ENCODE data around the gene FANCE.

Gene FANCE

DNA sequence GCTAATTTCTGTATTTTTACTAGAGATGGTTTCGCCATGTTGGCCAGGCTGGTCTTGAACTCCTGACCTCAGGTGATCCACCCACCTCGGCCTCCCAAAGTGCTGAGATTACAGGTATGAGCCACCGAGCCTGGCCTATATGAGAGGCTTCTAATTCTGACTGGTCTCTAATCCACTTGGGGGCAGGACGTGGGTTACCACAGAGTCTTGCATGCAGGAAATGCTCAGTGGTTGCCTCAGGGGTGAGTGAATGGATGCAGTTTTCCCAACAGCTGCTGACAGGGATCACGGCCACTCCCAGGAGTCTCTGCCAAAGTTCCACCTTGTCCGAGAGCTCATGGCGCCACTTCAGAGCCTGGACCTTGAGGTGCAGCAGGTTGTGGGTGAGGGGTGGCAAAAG, 6.4 kb upstream of the FANCE start:
- H3K9me3 ChIP-seq (ENCODE audit: control insufficient read depth in 2 of 2, low read length in 2 of 2) = no peaks in the 10 kb centered on the region
- H3K27ac ChIP-seq (ENCODE audit: low read length) = no peak overlapping the region
- H3K4me1 ChIP-seq (ENCODE audit: control insufficient read depth, insufficient read depth, low read length) = no peaks in the 10 kb centered on the region
- H3K36me3 ChIP-seq (ENCODE audit: control insufficient read depth in 2 of 2, insufficient read depth in 2 of 2, low read length in 2 of 2) = no peaks in the 10 kb centered on the region
- H3K9ac ChIP-seq (ENCODE audit: low read length in 2 of 2) = no peak overlapping the region
- no peak overlapping the region for H3K4me3 ChIP-seq (ENCODE audit: low read length in 2 of 2)
- no peaks in the 10 kb centered on the region for H3K27me3 ChIP-seq (ENCODE audit: control insufficient read depth in 1 of 2, insufficient read depth in 2 of 2, low read length in 2 of 2)

DNA sequence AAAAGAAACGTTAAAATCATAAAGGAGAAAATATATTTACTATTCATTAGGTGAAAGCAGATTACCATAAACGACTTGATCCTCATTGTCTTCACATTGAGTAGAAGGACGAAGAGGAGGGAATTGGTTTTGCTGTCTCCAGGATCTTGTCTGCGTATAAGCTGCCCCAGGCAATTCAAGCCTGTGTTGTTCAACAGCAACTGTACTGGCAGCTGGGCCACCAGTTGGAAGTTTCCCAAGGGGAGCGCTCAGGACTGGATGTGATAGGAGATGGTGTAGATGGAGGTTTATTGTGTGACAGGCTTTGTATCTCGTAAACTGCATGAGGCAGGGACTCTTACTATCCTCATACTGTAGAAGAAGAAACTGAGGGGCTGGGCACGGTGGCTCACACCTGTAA, 3.9 kb upstream of the FANCE start:
- Histone ChIP-seq H3K4me1 (ENCODE audit: control insufficient read depth, insufficient read depth, low read length) (peaks cover 10% of the 10 kb centered on the region), H3K9ac (ENCODE audit: low read length in 2 of 2) (no peak overlapping the region), H3K27me3 (ENCODE audit: control insufficient read depth in 1 of 2, insufficient read depth in 2 of 2, low read length in 2 of 2) (no peaks in the 10 kb centered on the region), H3K4me3 (ENCODE audit: low read length in 2 of 2) (no peak overlapping the region), H3K27ac (ENCODE audit: low read length) (no peak overlapping the region), H3K36me3 (ENCODE audit: control insufficient read depth in 2 of 2, insufficient read depth in 2 of 2, low read length in 2 of 2) (no peaks in the 10 kb centered on the region), H3K9me3 (ENCODE audit: control insufficient read depth in 2 of 2, low read length in 2 of 2) (no peaks in the 10 kb centered on the region)

DNA sequence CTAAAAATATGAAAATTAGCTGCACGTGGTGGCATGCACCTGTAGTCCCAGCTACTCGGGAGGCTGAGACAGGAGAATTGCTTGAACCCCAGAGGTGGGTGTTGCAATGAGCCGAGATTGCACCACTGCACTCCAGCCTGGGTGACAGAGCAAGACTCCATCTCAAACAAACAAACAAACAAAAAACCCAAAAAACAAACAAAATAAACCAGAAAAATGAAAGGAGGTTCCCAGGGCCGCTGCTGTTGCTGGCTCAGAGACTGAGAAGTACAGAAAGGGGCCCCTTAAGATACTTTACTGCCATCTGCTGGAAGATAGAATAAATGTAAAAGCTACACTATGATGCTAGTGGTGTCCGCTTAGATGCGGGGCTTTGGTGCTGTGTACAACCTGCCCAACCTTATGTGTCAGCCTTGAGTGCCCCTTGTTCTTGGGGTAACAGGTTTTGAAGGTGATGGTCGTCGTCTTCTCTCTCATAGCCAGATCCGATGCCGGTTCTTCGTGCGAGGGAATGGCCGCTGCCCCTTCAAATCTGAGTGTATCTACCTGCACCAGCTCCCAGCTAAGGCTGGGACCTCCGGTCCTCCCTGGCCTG, 2.8 kb upstream of the FANCE start:
- no peaks in the 10 kb centered on the region for H3K36me3 ChIP-seq (ENCODE audit: control insufficient read depth in 2 of 2, insufficient read depth in 2 of 2, low read length in 2 of 2)
- H3K27ac ChIP-seq (ENCODE audit: low read length) = no peak overlapping the region

DNA sequence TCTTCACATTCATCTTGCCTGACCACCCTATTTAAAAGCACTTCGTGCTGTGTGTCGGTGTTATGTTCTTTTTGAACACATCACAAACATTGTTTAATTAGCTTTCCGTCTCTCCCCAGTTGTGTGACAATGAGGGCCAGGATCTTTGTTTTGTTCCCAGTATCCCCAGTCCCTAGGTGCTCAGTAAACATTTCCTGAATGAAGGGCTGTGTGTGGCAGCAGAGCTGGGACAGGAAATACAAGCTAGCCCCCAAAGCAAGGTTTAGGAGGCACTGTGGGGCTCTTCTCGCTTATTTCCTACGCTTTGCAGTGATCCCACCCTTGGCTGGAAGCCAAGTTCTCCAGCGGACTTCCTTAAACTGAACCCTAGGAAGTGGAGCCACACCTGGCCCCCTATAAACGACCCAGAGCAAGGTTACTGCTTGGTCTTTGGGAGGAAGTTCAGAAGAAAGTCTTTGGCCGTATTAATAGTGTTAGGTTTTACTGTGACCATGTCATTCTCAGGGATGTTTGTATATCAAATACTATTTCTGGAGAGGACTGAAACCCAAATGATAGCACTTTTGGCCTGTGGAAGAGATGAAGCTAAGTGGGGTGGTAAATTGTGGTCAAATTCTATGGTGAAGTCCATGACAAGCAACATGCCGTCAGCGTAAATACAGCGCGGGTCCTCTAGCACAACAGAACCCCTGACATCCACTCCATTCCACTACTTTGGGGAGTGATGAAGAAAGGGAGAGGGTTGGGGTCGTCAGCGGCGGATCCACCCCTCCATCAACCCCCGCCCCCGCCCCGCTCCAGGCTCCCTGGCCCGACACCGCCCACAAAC, 570 bp upstream of the FANCE start:
- Histone ChIP-seq H3K4me1 (ENCODE audit: control insufficient read depth, insufficient read depth, low read length) (peaks cover 13% of the 10 kb centered on the region), H3K27me3 (ENCODE audit: control insufficient read depth in 1 of 2, insufficient read depth in 2 of 2, low read length in 2 of 2) (no peaks in the 10 kb centered on the region), H3K4me3 (ENCODE audit: low read length in 2 of 2) (peak overlapping the region; percentile 10 to 76), H3K9ac (ENCODE audit: low read length in 2 of 2) (peak overlapping the region in 1 of 2 donors; percentile 36), H3K27ac (ENCODE audit: low read length) (peak overlapping the region; percentile 37), H3K9me3 (ENCODE audit: control insufficient read depth in 2 of 2, low read length in 2 of 2) (no peaks in the 10 kb centered on the region), H3K36me3 (ENCODE audit: control insufficient read depth in 2 of 2, insufficient read depth in 2 of 2, low read length in 2 of 2) (no peaks in the 10 kb centered on the region)

More for the DNA sequence above, 2.8 kb upstream of the FANCE start:
- Histone ChIP-seq H3K9ac (ENCODE audit: low read length in 2 of 2) (no peak overlapping the region), H3K27me3 (ENCODE audit: control insufficient read depth in 1 of 2, insufficient read depth in 2 of 2, low read length in 2 of 2) (no peaks in the 10 kb centered on the region), H3K9me3 (ENCODE audit: control insufficient read depth in 2 of 2, low read length in 2 of 2) (no peaks in the 10 kb centered on the region), H3K4me1 (ENCODE audit: control insufficient read depth, insufficient read depth, low read length) (peaks cover 13% of the 10 kb centered on the region), H3K4me3 (ENCODE audit: low read length in 2 of 2) (no peak overlapping the region)

DNA sequence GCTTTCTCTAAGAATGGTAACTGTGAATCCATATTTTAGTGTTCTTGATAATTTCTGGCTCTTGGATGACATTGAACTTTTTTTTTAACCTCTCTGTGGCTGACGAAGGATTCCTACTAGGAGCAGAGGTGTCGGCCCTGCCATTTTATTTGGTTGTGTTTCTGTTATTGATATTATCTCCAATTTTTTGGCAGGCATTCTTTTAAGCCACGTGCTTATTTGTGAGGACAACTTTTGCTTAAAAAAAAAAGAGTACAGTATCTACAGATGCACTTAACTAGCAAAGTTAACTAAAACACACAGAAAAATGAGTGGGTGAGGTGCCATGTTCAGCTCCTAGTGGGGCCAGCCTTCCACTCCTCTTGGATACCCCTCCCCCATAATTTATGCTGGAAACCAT, 1.1 kb downstream of the FANCE start:
- H3K4me3 ChIP-seq (ENCODE audit: low read length in 2 of 2) = peak overlapping the region; percentile 67 to 76
- no peaks in the 10 kb centered on the region for H3K9me3 ChIP-seq (ENCODE audit: control insufficient read depth in 2 of 2, low read length in 2 of 2)
- no peaks in the 10 kb centered on the region for H3K27me3 ChIP-seq (ENCODE audit: control insufficient read depth in 1 of 2, insufficient read depth in 2 of 2, low read length in 2 of 2)
- H3K4me1 ChIP-seq (ENCODE audit: control insufficient read depth, insufficient read depth, low read length) = peaks cover 13% of the 10 kb centered on the region
- H3K36me3 ChIP-seq (ENCODE audit: control insufficient read depth in 2 of 2, insufficient read depth in 2 of 2, low read length in 2 of 2) = peaks cover 2 to 4% of the 10 kb centered on the region in 2 donors
- H3K9ac ChIP-seq (ENCODE audit: low read length in 2 of 2) = peak overlapping the region; percentile 41 to 43
- H3K27ac ChIP-seq (ENCODE audit: low read length) = no peak overlapping the region

DNA sequence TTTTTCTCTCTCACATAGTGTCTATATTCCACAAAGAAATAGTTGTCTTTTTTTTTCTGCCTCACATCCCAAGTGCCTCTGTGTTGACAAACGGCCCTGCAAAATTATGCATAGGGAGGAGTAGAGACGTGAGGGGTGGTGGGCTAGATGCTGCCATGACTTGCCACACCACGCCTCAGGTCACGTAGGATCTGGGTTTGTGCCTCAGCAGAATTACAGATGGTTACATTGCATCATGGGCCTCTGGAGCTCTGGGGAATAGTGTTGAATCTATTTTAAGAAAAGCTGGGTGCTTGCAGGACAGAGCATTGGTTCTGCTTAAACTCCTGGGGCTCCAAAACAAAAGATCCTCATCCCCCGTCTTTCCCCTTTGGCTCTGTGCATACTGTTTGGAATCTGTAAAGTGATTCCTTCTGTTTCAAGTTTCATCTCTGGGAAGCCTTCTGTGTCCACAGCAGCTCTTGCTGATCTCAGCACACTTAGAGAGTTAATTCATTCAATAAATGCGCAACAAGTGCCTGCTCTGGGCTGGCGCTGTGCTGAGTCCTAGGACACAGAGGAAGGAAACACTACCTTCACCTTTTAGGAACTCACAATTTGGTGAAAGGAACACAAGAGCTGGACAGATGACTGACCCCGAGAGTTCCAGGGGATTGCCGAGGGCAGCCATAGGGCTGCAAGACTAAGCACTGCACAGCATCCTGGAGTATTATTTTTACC, 2.4 kb downstream of the FANCE start:
- Histone ChIP-seq H3K4me3 (ENCODE audit: low read length in 2 of 2) (no peak overlapping the region), H3K36me3 (ENCODE audit: control insufficient read depth in 2 of 2, insufficient read depth in 2 of 2, low read length in 2 of 2) (peaks cover 4 to 5% of the 10 kb centered on the region in 2 donors), H3K9me3 (ENCODE audit: control insufficient read depth in 2 of 2, low read length in 2 of 2) (no peaks in the 10 kb centered on the region), H3K27me3 (ENCODE audit: control insufficient read depth in 1 of 2, insufficient read depth in 2 of 2, low read length in 2 of 2) (no peaks in the 10 kb centered on the region), H3K9ac (ENCODE audit: low read length in 2 of 2) (no peak overlapping the region), H3K4me1 (ENCODE audit: control insufficient read depth, insufficient read depth, low read length) (peaks cover 13% of the 10 kb centered on the region), H3K27ac (ENCODE audit: low read length) (no peak overlapping the region)

DNA sequence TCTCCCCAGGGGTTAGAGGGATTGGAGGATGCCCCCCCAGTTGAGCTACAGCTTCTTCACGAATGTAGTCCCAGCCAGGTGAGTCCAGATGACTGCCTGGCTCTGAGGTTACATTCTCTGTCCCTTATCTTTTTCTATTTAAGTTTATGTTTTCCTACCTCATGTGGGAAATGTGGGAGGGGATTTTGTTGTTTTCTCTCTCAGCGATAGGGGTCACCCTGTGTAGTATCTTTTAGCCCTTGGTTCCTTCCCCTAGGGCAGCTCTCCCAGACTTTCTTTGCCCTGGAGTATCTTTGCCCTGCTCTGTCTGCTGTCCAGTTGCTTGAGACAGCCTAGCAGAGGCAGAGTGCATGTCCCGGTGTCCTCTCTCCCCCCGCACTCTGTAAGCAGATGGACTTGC, 5.8 kb downstream of the FANCE start:
- Histone ChIP-seq H3K36me3 (ENCODE audit: control insufficient read depth in 2 of 2, insufficient read depth in 2 of 2, low read length in 2 of 2) (peaks cover 4 to 11% of the 10 kb centered on the region in 2 donors), H3K27ac (ENCODE audit: low read length) (no peak overlapping the region), H3K9me3 (ENCODE audit: control insufficient read depth in 2 of 2, low read length in 2 of 2) (no peaks in the 10 kb centered on the region), H3K4me3 (ENCODE audit: low read length in 2 of 2) (no peak overlapping the region), H3K27me3 (ENCODE audit: control insufficient read depth in 1 of 2, insufficient read depth in 2 of 2, low read length in 2 of 2) (no peaks in the 10 kb centered on the region), H3K4me1 (ENCODE audit: control insufficient read depth, insufficient read depth, low read length) (peaks cover 3% of the 10 kb centered on the region), H3K9ac (ENCODE audit: low read length in 2 of 2) (no peak overlapping the region)

DNA sequence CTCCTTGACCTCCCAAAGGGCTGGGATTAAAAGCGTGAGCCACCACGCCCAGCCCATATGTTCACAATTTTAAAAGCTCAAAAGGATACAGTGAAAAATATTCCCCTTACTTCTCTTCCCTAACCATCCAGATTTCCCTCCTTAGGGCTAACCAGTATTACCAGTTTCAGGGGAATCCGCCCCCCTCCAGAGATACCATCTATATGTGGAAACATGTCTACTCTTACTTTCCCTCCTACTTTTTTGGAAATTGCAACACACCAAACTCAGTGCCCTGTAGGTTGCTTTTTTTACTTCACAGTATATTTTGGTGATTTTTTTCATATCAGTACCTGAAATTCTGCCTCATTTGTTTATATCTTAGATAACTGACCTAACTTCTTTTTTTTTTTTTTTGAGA, 9.1 kb downstream of the FANCE start:
- H3K27me3 ChIP-seq (ENCODE audit: control insufficient read depth in 1 of 2, insufficient read depth in 2 of 2, low read length in 2 of 2) = no peaks in the 10 kb centered on the region
- no peak overlapping the region for H3K4me3 ChIP-seq (ENCODE audit: low read length in 2 of 2)
- no peaks in the 10 kb centered on the region for H3K4me1 ChIP-seq (ENCODE audit: control insufficient read depth, insufficient read depth, low read length)
- H3K9me3 ChIP-seq (ENCODE audit: control insufficient read depth in 2 of 2, low read length in 2 of 2) = no peaks in the 10 kb centered on the region
- peaks cover 4 to 11% of the 10 kb centered on the region in 2 donors for H3K36me3 ChIP-seq (ENCODE audit: control insufficient read depth in 2 of 2, insufficient read depth in 2 of 2, low read length in 2 of 2)
- H3K9ac ChIP-seq (ENCODE audit: low read length in 2 of 2) = no peak overlapping the region
- H3K27ac ChIP-seq (ENCODE audit: low read length) = no peak overlapping the region

DNA sequence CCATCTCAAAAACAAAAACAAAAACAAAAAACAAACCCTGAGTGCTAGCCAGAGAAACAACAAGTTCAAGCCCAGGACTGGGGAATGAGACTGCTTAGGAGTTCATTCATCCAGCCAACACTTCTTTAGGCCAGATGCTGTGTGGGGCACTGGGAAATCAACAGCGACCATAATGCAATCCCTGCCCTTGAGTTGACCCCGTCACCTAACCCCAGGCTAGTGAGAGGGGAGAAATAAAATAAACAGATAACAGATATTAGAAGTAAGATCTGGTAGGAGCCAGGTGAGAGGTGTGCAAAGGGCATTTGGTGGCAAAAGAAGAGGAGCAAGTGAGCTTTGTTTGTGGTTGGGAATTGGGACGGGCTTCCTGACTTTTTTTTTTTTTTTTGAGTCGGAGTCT, 11.2 kb downstream of the FANCE start:
- H3K27me3 ChIP-seq (ENCODE audit: control insufficient read depth in 1 of 2, insufficient read depth in 2 of 2, low read length in 2 of 2) = no peaks in the 10 kb centered on the region
- no peaks in the 10 kb centered on the region for H3K9me3 ChIP-seq (ENCODE audit: control insufficient read depth in 2 of 2, low read length in 2 of 2)
- H3K4me1 ChIP-seq (ENCODE audit: control insufficient read depth, insufficient read depth, low read length) = peaks cover 8% of the 10 kb centered on the region
- peaks cover 0 to 9% of the 10 kb centered on the region in 2 donors for H3K36me3 ChIP-seq (ENCODE audit: control insufficient read depth in 2 of 2, insufficient read depth in 2 of 2, low read length in 2 of 2)
- no peak overlapping the region for H3K4me3 ChIP-seq (ENCODE audit: low read length in 2 of 2)
- H3K9ac ChIP-seq (ENCODE audit: low read length in 2 of 2) = no peak overlapping the region
- no peak overlapping the region for H3K27ac ChIP-seq (ENCODE audit: low read length)

DNA sequence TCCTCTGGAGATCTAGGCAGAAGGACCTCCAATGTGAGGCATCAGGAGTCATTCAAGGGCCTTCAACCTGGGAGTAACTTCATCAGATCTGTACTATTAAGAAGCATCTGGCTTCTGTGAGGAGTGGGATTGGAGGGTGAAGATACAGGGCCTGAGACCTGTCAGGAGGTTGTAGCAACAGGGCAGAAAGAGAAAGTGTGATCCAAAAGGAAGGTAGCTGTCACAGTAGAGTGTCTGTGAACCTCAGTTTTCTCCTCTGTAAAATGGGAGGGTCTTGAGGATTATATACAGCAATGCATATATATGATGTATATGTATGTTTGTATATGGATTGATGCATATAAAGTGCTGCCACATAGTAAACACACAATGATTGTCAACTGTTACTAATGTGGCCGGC, 13.5 kb downstream of the FANCE start:
- Histone ChIP-seq H3K27me3 (ENCODE audit: control insufficient read depth in 1 of 2, insufficient read depth in 2 of 2, low read length in 2 of 2) (no peaks in the 10 kb centered on the region), H3K4me1 (ENCODE audit: control insufficient read depth, insufficient read depth, low read length) (peaks cover 27% of the 10 kb centered on the region), H3K27ac (ENCODE audit: low read length) (no peak overlapping the region), H3K36me3 (ENCODE audit: control insufficient read depth in 2 of 2, insufficient read depth in 2 of 2, low read length in 2 of 2) (peaks cover under 1 to 9% of the 10 kb centered on the region in 2 donors), H3K9ac (ENCODE audit: low read length in 2 of 2) (no peak overlapping the region), H3K9me3 (ENCODE audit: control insufficient read depth in 2 of 2, low read length in 2 of 2) (no peaks in the 10 kb centered on the region), H3K4me3 (ENCODE audit: low read length in 2 of 2) (no peak overlapping the region)

Data from stomach smooth muscle (tissue), 2 donors.